Hepatocyte (in vitro differentiated cells): ENCODE data around the gene DTNA.
"Not testable (repeated sequence)": the region's sequence is repeated elsewhere in the genome, so short reads cannot be mapped to it uniquely, and the experiment has no call there.

ENCODE experiments used
- EZH2 ChIP-seq: fragments of 200-600 bp; sonication (generic); IDR thresholded peaks from 2 replicates; pipeline ENCODE4 v1.6.1; 2016; ENCODE audit warnings: antibody characterized with exemption, mild to moderate bottlenecking, borderline replicate concordance
- EZH2phosphoT487 ChIP-seq: fragments of 200-600 bp; sonication (generic); IDR thresholded peaks from one replicate; pipeline ENCODE4 v1.6.1; 2018; ENCODE audit warnings: antibody characterized with exemption, mild to moderate bottlenecking, low read depth, moderate library complexity; ENCODE audit not compliant: unreplicated experiment, severe bottlenecking
- TF ChIP-seq, protein P1 (sequence below): fragments of 200-600 bp; sonication (generic); IDR thresholded peaks from 2 replicates; pipeline ENCODE4 v1.5.1; 2016; ENCODE audit warnings: antibody characterized with exemption, mild to moderate bottlenecking; ENCODE audit not compliant: poor library complexity

DNA sequence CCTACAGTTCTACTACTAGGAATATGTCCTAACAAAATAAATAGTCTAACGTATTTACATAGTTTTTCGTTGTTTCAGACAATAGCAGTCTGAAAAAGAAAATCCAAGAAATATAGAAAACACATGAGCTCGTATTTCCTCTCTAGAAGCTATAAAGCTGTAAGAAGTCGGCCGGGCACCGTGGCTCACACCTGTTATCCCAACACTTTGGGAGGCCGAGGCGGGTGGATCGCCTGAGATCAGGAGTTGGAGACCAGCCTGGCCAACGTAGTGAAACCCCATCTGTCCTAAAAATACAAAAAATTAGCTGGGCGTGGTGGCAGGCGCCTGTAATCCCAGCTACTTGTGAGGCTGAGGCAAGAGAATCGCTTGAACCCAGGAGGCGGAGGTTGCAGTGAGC lies 6.0 kb downstream of the DTNA start:
- TF ChIP-seq, protein P1, sequence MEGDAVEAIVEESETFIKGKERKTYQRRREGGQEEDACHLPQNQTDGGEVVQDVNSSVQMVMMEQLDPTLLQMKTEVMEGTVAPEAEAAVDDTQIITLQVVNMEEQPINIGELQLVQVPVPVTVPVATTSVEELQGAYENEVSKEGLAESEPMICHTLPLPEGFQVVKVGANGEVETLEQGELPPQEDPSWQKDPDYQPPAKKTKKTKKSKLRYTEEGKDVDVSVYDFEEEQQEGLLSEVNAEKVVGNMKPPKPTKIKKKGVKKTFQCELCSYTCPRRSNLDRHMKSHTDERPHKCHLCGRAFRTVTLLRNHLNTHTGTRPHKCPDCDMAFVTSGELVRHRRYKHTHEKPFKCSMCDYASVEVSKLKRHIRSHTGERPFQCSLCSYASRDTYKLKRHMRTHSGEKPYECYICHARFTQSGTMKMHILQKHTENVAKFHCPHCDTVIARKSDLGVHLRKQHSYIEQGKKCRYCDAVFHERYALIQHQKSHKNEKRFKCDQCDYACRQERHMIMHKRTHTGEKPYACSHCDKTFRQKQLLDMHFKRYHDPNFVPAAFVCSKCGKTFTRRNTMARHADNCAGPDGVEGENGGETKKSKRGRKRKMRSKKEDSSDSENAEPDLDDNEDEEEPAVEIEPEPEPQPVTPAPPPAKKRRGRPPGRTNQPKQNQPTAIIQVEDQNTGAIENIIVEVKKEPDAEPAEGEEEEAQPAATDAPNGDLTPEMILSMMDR: not testable (repeated sequence)
- not testable (repeated sequence) for TF ChIP-seq EZH2, EZH2phosphoT487
